K562 (cell line): ENCODE measurements around the gene RNF113A. TPM values are rescaled to one million over a fixed set of nuclear protein-coding genes. Genes with fewer than 3 reads are reported as not detected.

Source experiments
- ATAC-seq: fragments of 200-7000 bp; cut with Tn5 transposase; 3 replicates; pipeline ENCODE4 v1.9.1; 2020; ENCODE audit warnings: moderate library complexity
- BruUV-seq: library from RNA; stranded (reverse); fragments of 400-500 nt; replicated peaks from 2 replicates; lab custom pipeline; 2021; lab: Mats Ljungman, UMichigan
- CTCF ChIA-PET: fragments of 300-600 bp; formaldehyde crosslinking; extraction: SDS; loops from one replicate; lab custom pipeline; 2021; ENCODE audit warnings: low intra/inter-chr PET ratio; lab: Yijun Ruan, JAX
- POLR2A ChIA-PET: fragments of 300-600, 350-650 bp; sonication (Branson Sonifier 250); formaldehyde crosslinking; extraction: SDS; loops from one replicate; lab custom pipeline; 2021; ENCODE audit warnings: antibody characterized with exemption, inconsistent platforms; lab: Yijun Ruan, JAX
- DNase-seq, 4 experiments: peaks; one replicate each; pipeline versions ENCODE4 v3.0.0 to v3.0.0-alpha.2; 2011 to 2018; ENCODE audit warnings: low spot score in 3 of 4, mixed read lengths in 3 of 4; ENCODE audit errors: extremely low read depth in 1 of 4
- FAIRE-seq: peaks from 2 replicates; lab custom pipeline; 2011; peaks lifted over from hg19 to GRCh38; lab: Jason Lieb, UNC
- H2AFZ ChIP-seq: 2 replicates; pipeline ENCODE4 v1.6.0; 2011; ENCODE audit warnings: low read depth, low read length, control low read depth, inconsistent platforms
- H3K27ac ChIP-seq: fragments of 200-600 bp; 3 replicates; pipeline ENCODE4 v1.8.0; 2011; ENCODE audit warnings: low read depth, mild to moderate bottlenecking, control low read depth, inconsistent platforms, low read length, moderate library complexity, mixed read lengths; ENCODE audit errors: extremely low read depth
- H3K27me3 ChIP-seq, 2 experiments: fragments of 300-600 bp in 1 of 2; 2 replicates in 1 of 2; 3 replicates in 1 of 2; pipeline versions ENCODE4 v1.6.0 to v1.8.0; 2011; ENCODE audit warnings: inconsistent platforms in 2 of 2, low read length in 2 of 2, mild to moderate bottlenecking in 1 of 2, mixed read lengths in 1 of 2, moderate library complexity in 1 of 2; ENCODE audit not compliant: control insufficient read depth in 2 of 2, insufficient read depth in 2 of 2
- H3K36me3 ChIP-seq: fragments of 300-600 bp; 3 replicates; pipeline ENCODE4 v1.8.0; 2011; ENCODE audit warnings: mild to moderate bottlenecking, low read length, inconsistent platforms; ENCODE audit not compliant: control insufficient read depth, insufficient read depth
- H3K4me1 ChIP-seq, 2 experiments: fragments of 200-600 bp in 1 of 2; replicated peaks in 1 of 2; 2 replicates in 1 of 2; 3 replicates in 1 of 2; pipeline versions ENCODE4 v1.5.1 to v1.8.0; 2011; ENCODE audit warnings: inconsistent platforms in 2 of 2, low read length in 2 of 2, mild to moderate bottlenecking in 1 of 2, mixed read lengths in 1 of 2, moderate library complexity in 1 of 2; ENCODE audit not compliant: control insufficient read depth in 2 of 2, insufficient read depth in 2 of 2
- H3K4me2 ChIP-seq: 2 replicates; pipeline ENCODE4 v1.6.1; 2011; ENCODE audit warnings: low read length, control low read depth, inconsistent platforms, mixed read lengths; ENCODE audit not compliant: insufficient read depth
- H3K4me3 ChIP-seq: fragments of 200-600 bp; sonication (generic), shearing (Covaris generic); 2 replicates; pipeline ENCODE4 v1.5.1; 2016; ENCODE audit warnings: control low read depth, inconsistent platforms
- H3K79me2 ChIP-seq: fragments of 200-600 bp; 3 replicates; pipeline ENCODE4 v1.8.0; 2011; ENCODE audit warnings: low read length, inconsistent platforms; ENCODE audit not compliant: control insufficient read depth, insufficient read depth
- H3K9ac ChIP-seq, 2 experiments: 2 replicates each; pipeline versions ENCODE4 v1.6.0 to v1.6.1; 2011; ENCODE audit warnings: low read depth in 2 of 2, low read length in 2 of 2, control low read depth in 1 of 2, inconsistent platforms in 1 of 2, mild to moderate bottlenecking in 1 of 2, mixed read lengths in 1 of 2; ENCODE audit not compliant: insufficient read depth in 1 of 2
- H3K9me1 ChIP-seq: one replicate; pipeline ENCODE4 v1.6.0; 2011; ENCODE audit warnings: inconsistent platforms, mild to moderate bottlenecking, low read length, moderate library complexity; ENCODE audit not compliant: control insufficient read depth, insufficient read depth
- H3K9me3 ChIP-seq: replicated peaks from 2 replicates; pipeline ENCODE4 v1.5.1; 2011; ENCODE audit warnings: low read depth, low read length, inconsistent platforms; ENCODE audit not compliant: control insufficient read depth, insufficient read depth
- H4K20me1 ChIP-seq: replicated peaks from 2 replicates; pipeline ENCODE4 v1.6.1; 2011; ENCODE audit warnings: low read length, inconsistent platforms, mixed read lengths; ENCODE audit not compliant: control insufficient read depth, insufficient read depth
- CTCF ChIP-seq, 3 experiments: IDR thresholded peaks in 2 of 3; conservative IDR thresholded peaks in 1 of 3; 2 replicates each; pipeline ENCODE4 v1.5.1; 2011 to 2012; ENCODE audit warnings: low read length in 3 of 3, mild to moderate bottlenecking in 3 of 3, control low read depth in 2 of 3, improper control_type of control experiment in 1 of 3, inconsistent platforms in 1 of 3, low read depth in 1 of 3, mixed read lengths in 1 of 3, moderate library complexity in 1 of 3; ENCODE audit not compliant: insufficient read depth in 2 of 3
- POLR2B ChIP-seq: fragments of 450-650 bp; IDR thresholded peaks from 2 replicates; pipeline ENCODE4 v1.6.1; 2018; ENCODE audit warnings: low read depth; ENCODE audit not compliant: partially characterized antibody
- REST ChIP-seq, 2 experiments: fragments of 450-650 bp; formaldehyde crosslinking in 1 of 2; IDR thresholded peaks; 2 replicates each; pipeline versions ENCODE4 v1.4.0 to v1.6.1; 2014 to 2020; ENCODE audit warnings: mild to moderate bottlenecking in 2 of 2, borderline replicate concordance in 1 of 2, low read depth in 1 of 2
- ZBTB33 ChIP-seq: sonication (generic); formaldehyde crosslinking; IDR thresholded peaks from 2 replicates; pipeline ENCODE4 v1.8.1; 2023; ENCODE audit warnings: mild to moderate bottlenecking, missing genetic modification reagents
- ZNF830 ChIP-seq: fragments of 250-450 bp; sonication (Bioruptor Pico); IDR thresholded peaks from 2 replicates; pipeline ENCODE4 v1.5.0; 2021; ENCODE audit warnings: mild to moderate bottlenecking
- WGBS: fragments of 100-300 bp; shearing (Covaris generic); methylation state at CpG from one replicate; pipeline ENCODE4 v1.1.6; 2016; ENCODE audit warnings: low coverage, mixed read lengths; ENCODE audit not compliant: insufficient coverage; ENCODE audit errors: missing lambda C conversion rate; 5-methylcytosine and 5-hydroxymethylcytosine counted together
- in situ Hi-C: fragments of 300-500 bp; cut with MboI; formaldehyde crosslinking; loops from 4 replicates; pipeline ENCODE4 v1.15.0; 2018; ENCODE audit warnings: inconsistent platforms, mixed read lengths
- intact Hi-C: fragments of 100-400 bp; cut with micrococcal nuclease; formaldehyde crosslinking; loops from 2 replicates; pipeline ENCODE4 v1.14.2; 2022
- polyA plus RNA-seq, 8 experiments: library from polyadenylated mRNA; depleted of rRNA in 4 of 8; stranded (reverse) in 5 of 8; unstranded in 3 of 8; fragments of >200 nt; fragmentation: Nextera tagmentation in 2 of 8; fragmentation: Illumina TruSeq in 1 of 8; extraction: Ambion mirVana in 2 of 8; extraction: Trizol in 1 of 8; gene quantifications; 2 replicates each; pipeline versions ENCODE4 v1.2.1 to v1.2.3, GENCODE V29; 2011 to 2014; ENCODE audit warnings: inconsistent platforms in 1 of 8, missing spikeins in 1 of 8
- total RNA-seq, 7 experiments: library from RNA; depleted of rRNA in 6 of 7; stranded (reverse); fragments of >200 nt in 6 of 7; fragmentation: Illumina TruSeq in 2 of 7; extraction: Trizol in 2 of 7; gene quantifications; 2 replicates each; pipeline versions ENCODE4 v1.2.1 to v1.2.3, GENCODE V29; 2011 to 2021; ENCODE audit warnings: low replicate concordance in 1 of 7

The RNF113A gene
- total and polyA plus RNA-seq, 9 of the 15 experiments (the other 6 are each of a cell fraction or from before 2014, with no cell fraction given), result 21.2 to 38.4 (median 28.1) TPM

- Histone ChIP-seq H3K9me1 (no peaks in the 10 kb centered on the region), H3K4me2 (no peak overlapping the region), H3K9me3 (no peaks in the 10 kb centered on the region), H4K20me1 (no peaks in the 10 kb centered on the region), H3K27me3 (no peaks in the 10 kb centered on the region), H3K79me2 (no peaks in the 10 kb centered on the region), H2AFZ (no peak overlapping the region), H3K27ac (no peak overlapping the region), H3K9ac (no peak overlapping the region), H3K4me1 (peaks cover 2 to 8% of the 10 kb centered on the region in 2 experiments; a peak in 4 of 5 replicates), H3K36me3 (no peaks in the 10 kb centered on the region), H3K4me3 (no peak overlapping the region)
- POLR2A ChIA-PET, result interaction anchor here (0.9 to 1.9 kb wide), 4 partner anchors 9 to 197 kb away, joined by 3 to 8 read pairs (median 5); partner anchors contain the start of gene RPL39
- in situ Hi-C loops, result no loop called here
- ATAC-seq (peak; percentile 97), DNase-seq (peak; percentile 62 to 79 (median 68)), FAIRE-seq (peak; percentile 68)
- no TSS peak for BruUV-seq
- intact Hi-C loops, result no loop called here
- CTCF ChIA-PET, result no interaction called here
- 50% methylated on average over 14 of the region's 40 CpGs for WGBS
- TF ChIP-seq REST (IDR thresholded peaks at IDR 0.05; ENCODE audit: borderline replicate concordance) (0 out of 2 replicates have a peak, but pooled peaks have one; percentile 10), REST (CRISPR knock-in tag; IDR thresholded peaks at IDR 0.05; ENCODE audit: low read depth) (no peak), CTCF (IDR thresholded peaks at IDR 0.05 in 2 of 3, conservative IDR thresholded peaks at IDR 0.05 in 1 of 3; ENCODE audit: insufficient read depth in 2 of 3, low read depth in 1 of 3, low read length in 3 of 3) (peak; percentile 59 to 66 (median 63)), ZNF830 (CRISPR knock-in tag) (no peak), POLR2B (no peak), ZBTB33 (CRISPR knock-in tag) (0 out of 2 replicates have a peak, but pooled peaks have one; percentile 18)
These were observed 16.3 kb upstream of the RNF113A start for GRCh38 chrX:119887721-119888425.
